Lung microvascular endothelial cell (primary cell): Measurements from ENCODE around the gene COL4A6. TPM values are rescaled to one million over a fixed set of nuclear protein-coding genes. Genes with fewer than 3 reads are reported as not detected.

Source experiments
- DNase-seq, 2 donors: peaks; one replicate each; pipeline versions ENCODE4 v3.0.0 to v3.0.0-alpha.2; 2010; ENCODE audit warnings: low read depth in 2 of 2
- total RNA-seq: library from RNA; depleted of rRNA; stranded (reverse); fragments of >200 nt; gene quantifications from 2 replicates; pipeline ENCODE4 v1.2.1, GENCODE V29; 2014

The COL4A6 gene
- total RNA-seq, 1 donor from 2014 or later: 0.20 TPM

DNA sequence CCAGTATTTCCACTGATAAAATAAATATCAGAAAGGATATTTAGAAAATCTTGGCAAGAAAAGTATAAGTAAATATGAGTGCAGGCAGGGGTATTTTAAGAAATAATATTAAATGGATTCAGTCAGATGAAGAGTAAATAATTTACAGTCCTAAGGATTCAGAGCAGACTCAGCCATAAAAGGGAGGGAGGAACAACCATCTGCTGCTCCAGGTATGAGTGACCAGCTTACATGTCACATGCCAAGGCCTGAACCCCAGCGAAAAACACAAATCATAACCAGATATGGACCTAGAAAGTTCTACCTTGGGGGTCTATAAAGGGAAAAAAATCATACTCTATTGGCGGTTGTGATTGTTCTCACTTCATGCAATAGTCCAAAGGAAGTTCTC is 166.8 kb downstream of the COL4A6 start:
- DNase-seq: no peak

DNA sequence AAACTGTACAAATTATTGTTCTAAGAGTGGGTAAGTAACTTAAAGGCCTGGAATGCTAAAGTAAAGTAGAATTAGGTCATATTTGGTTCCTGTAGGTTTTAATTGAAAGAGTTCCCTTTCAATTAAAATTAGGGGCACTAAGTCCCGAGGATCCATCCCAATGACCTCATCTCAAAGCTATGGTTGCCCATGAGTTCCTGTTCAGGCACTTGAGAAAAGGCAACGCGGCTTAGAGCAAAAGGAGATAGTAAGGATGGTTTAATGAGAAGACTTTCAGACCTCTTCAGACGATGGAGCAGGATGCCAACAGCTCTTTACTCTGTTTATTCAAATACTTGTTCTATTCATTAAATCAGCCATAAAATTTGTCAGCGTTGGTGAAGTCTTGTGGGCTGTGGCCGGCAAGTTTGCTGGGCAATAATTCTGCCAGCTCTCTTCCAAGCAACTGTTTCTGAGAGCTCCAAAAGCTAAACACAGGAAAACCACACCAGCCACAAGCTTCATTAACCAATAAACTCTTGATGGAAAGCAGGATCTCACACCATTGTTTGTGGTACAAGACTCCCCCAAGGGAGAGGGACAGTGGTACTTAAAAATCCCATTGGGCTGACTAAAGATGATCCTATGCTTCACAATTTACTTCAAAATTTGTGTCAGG is 167.4 kb downstream of the COL4A6 start:
- peak in 1 of 2 donors; percentile 38 for DNase-seq

- no peak for DNase-seq
These were observed 167.9 kb downstream of the COL4A6 start for GRCh38 chrX:108270280-108270679.

DNA sequence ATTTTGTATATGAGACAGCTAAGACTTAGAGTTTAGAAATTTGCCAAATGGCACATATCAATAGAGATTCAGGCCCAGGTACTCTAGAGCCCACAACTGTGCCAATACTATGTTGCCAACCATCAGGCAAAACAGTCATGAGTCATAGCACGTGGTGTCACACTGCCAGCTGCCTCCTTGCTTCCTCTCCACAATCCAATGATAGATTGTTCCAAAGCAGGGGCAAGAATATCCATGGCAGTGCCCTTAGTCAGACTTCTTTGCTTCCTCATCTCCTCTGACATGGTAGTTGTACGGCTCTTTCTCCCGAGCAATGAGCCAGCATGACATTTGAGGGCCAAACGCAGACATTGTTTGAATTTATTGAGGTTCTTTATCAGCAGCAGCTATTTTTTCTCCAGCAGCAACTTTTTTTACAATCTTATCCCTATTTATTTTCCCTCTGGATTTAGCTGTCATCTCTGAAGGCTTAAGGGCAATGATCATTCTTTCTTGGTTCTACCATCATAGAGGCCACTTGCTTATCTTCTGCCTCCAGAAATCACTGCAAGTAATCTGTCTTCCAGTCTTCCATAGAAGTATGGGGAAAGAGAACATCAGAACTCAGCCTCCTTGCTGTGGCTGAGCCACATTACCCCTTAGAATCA is 169.7 kb downstream of the COL4A6 start:
- DNase-seq: peak; percentile 15 to 51

DNA sequence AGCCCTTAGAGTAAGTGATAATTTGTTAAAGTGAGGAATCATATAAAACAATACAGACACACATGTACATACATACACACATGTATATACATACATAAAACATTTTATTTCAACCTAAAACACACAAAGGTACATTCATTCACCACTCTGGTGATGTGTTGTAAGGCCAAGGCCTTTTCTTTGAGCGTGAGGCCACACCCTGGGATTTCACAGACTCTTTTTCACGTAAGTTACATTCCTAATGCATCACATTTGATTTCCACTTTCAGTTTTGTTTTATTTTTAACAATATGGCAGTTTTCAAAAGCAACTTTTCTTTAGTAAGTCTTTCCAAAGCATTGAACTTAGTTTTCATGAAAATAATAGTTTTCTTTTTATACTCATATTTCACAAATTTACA is 170.7 kb downstream of the COL4A6 start:
- peak in 1 of 2 donors; percentile 13 for DNase-seq

DNA sequence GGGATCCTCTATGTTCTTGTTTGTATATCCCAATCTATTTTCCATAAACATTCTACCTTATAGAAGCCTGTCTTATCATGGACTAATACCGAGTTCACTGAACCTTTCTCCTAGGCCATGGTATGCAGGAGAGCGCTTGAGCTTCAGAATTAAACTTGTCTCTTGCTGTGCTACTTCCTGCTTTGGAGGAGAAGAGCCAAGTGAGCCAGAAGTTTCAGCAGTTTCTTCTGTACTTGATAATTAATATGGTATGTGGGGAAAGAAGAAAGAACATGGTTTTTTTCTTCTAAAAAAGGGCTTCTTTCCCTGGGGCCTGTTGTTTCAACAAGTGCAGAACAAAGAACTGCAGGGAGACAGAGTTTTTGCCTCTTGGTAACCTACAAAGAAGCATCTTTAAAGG is 173.8 kb downstream of the COL4A6 start:
- DNase-seq: no peak

DNA sequence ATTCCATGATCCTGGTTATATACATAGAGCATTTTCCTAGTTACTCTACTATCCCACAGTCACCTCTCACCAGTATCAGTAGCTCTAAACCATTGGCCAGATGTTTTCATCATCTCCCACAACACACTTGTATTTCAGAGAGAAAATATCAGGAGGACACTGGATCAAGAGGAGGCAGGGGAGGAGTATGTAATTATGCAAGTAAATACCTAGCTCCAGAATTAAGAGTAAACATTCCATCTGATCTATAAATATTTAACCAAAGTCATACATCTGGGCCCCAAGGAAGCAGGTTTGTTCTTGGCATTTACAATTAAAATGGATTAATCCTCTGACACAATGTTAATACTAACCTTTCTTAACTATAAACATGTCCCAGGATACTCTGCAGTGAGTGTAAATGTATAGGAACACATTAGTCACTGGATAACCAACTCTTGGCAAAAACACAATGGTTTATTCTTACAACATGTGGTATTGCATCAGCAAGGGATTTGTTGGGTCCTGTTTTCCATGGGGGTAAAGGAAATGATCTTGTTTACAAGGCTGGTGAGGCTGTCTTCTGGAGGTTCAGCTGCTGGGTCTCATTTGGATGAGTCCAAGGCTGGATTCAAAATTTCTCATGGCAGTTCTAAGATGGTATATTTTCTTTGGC is 176.5 kb downstream of the COL4A6 start:
- DNase-seq: peak; percentile 5 to 63

DNA sequence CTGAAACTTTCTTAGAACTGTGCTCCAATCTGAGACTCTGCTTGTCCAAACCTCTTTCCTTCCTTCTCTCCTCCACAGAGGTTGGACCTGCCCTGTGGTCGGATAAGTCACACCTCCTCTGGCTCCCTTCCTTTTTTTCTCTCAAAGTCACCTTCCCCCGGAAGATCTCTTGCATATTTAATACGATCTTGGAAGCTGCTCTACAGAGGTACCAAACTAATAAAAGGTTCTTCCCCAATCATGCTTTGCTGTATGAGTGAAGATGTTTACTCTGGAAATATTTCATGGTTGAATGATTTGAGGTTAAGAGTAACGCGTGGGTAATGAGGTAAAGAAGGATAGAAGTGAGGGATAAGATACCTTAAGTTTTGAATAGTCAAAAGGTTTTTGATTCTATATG is 180.7 kb downstream of the COL4A6 start:
- DNase-seq: no peak

DNA sequence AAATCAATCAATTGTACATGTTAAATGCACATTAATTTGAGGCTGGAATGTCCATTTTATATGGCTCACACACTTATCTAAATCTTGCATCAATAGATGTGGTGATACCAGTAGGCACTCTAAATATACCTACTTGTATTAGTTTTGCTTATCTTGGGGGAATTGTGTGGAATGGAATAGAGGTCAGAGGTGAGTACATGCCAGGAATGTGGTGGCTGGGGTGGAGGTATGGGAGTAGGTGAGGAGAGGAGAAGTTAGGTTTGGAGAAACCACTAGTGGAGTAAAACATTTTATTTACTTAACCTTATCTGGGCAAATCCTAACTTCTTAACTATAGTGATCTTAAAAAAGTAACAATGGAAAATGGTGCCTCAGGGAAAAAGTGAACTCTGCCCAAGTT is 183.6 kb downstream of the COL4A6 start:
- no peak for DNase-seq

DNA sequence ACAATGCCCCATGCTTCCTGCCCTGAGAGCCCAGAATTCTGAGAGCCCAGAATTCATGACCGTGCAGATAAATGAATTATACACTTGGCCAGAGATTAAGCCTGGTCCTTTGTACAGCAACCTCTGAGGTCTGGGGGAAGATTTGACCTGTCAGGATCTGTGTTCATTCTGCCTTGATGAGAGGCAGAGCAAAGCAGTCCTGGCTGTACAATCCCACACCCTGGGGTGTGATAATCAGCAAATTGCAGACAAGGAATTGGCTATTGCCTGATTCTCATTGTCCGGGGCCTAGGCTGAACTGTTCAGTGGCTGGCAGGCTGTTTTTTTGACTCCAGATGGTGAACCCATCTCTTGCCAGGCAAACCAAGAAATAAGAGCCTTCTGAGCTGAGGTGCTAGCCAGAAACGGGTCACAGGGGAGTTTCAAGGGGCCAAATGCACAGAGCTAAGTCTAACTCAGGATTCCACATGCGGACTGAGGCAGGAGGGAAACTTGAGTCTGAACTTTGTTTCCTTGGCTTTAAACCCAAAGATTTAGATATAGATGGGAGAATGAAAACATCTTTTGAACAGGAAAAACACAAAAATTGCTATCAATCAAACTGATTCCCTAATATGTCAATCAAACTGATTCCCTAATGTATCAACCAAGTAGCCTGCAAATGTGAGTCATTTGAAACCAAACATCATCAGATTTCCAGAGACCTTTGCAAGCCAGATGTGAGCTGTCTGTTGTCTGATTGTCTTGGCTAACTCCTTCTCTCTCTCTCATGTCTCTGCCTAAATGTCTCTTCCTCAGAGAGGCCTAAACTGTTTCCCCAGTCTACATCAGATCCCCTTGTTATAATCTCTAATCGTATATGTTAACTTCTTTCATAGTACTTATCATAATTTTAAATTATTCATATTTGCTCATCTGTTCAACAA is 187.3 kb downstream of the COL4A6 start:
- DNase-seq: no peak

DNA sequence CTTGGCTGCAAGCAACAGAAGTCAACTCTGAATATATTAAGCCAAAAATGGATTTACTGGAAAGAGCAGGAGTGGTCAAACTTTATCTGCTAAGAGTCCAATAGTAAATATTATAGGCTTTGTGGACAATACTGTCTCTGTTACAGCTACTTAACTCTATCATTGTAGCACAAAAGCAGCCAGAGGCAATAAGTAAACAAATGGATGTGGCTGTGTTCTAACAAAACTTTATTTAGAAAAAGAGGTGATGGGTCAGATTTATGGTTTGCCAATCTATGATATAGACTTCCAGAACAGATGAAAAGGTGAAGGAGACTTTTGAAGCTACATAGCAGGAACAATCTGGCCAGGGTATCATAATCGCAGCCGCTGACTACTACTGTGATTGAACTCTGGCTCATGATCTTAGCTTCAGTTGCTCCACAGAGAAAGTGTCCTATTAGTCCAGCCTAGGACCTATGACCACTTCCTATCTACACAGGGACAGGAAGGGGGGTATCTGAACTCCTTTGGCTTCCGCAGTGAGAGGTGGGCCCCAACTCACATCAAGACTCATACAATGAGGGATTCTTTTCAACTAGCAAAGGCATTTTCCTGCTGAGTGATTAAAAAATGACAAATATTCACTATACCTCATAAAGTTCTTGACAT is 191.8 kb downstream of the COL4A6 start:
- DNase-seq: no peak

DNA sequence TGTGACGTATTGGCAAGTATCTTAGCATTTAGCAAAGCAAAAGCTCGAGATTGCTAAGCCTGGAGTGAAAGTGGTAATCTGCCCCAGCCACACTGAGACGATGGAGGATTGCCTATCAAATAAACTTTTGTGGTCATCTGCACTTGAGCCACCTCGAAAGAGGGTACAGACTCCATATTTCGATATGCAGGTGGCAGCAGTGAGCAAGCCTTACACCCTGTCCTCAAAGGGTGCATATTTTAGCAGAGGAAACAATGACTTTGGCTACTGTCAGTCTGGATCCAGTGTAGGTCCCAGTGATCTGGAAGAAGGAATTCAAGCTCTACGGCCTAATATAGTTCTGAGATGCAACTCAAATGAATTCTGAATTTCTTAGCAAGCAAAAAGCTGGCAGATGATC is 192.8 kb downstream of the COL4A6 start:
- no peak for DNase-seq

DNA sequence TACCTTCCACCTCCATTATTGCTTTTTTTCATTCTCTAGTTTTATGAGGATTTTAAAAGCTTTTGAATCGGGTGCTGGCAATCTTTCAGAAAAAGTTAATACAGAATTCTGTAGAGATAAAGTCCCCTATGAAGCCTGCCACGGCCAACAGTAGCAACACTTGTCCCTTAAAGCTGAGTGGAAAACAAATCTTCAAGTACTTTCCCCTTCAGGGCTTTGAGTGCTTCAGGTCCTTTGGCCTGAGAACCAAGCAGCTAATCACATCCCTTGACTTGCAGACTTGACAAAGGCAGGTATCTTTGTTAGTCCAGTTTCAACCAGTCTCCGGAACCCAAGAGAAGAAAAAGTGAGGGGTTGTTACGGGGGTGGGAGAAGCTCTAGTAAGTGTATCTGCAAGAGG is 202.2 kb downstream of the COL4A6 start:
- DNase-seq: no peak

GRCh38 chrX:108230574-108230973 is 207.6 kb downstream of the COL4A6 start:
- DNase-seq: no peak

GRCh38 chrX:108224727-108225621 is 213.2 kb downstream of the COL4A6 start:
- DNase-seq: peak; percentile 44 to 62

DNA sequence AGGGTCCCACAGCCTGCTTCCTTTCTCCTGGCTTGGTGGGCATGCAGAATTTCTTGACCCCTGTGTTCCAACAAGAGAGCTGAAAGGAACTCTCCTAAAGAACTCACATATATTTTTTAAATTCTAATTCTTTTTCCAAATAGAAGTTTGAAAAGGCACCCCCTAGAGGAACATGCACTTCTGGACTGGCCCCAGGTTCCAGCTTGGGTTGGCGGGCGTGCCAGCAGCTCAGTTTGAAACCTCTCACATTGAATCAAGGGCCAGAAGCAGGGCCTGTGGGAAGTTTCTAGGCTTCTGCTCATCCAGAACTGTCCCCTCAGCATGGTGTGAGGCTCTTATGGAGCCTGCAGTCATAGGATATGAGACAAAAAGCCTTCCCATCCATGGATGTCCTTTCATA is 214.0 kb downstream of the COL4A6 start:
- DNase-seq: no peak

- peak in 1 of 2 donors; percentile 22 for DNase-seq
These were observed 214.6 kb downstream of the COL4A6 start for GRCh38 chrX:108223585-108223984.

DNA sequence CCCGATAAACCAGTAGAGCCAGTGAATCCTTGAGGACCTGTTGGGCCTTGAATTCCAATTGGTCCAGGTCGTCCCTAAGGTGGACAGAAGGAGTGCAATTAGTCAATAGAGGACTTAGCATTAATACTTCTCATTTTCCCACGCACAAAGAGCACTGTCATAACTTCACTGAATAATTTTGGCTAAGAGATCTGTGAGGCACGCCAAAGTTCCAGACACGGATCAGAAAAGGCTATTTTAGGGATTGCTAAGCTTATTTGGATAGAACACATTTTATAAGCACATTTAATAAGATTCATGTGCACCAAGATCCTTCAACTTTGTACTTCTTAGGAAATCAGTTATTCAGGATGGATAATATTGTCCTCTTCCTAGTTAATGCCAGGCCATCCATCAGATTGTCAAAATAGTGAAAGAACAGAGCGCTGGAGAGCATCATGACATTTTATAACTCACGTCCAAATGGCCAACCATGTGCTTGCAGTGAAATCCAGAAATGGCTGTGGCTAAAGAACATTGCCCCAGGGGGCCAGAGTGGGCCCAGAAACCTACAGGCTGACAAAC is 216.8 kb downstream of the COL4A6 start:
- DNase-seq: no peak

DNA sequence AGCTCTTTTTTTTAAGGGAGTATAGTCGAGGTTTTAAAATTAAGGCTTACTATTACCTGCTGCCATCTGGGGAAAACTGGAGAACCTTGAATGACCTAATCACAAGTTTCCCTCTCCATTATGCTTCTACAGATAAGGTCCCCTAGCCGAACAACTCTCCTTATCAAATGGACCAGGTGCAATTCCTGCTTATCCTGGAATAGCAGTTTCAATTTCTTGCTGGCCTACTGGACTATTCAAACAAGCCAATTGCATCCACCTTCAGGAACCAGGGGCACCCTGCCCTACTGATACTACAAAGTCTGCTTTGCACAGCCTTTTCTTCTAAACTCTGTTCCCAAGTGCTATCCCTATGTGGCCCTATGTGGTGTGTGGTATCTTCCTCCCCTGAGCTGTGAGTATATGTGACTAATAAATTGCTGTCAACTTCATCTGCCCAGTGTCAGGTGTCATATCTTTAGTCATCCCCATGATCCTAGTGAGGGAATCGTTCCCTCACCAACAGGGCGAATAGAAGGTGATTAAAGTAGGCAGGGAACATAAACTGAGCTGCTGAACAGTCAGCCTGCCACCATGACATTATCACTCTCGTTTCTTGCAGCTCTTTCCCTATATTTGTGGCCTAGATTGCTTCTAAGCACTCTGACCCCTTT is 218.1 kb downstream of the COL4A6 start:
- no peak for DNase-seq
